ENCODE data around the gene RBM28.

The RBM28 gene

GRCh38 chr7:128270826-128271272, 72.9 kb downstream of the RBM28 start:
- Histone ChIP-seq H3K9ac (ENCODE audit: low read length) (peak overlapping the region; percentile 72), H3K79me1 (replicated peaks; ENCODE audit: low read length, poor library complexity, severe bottlenecking) (no peaks in the 10 kb centered on the region), H4K91ac (ENCODE audit: low read length) (no peak overlapping the region), H3K14ac (ENCODE audit: low read length in 2 of 2) (no peak overlapping the region), H2BK120ac (ENCODE audit: low read depth, low read length) (no peak overlapping the region), H4K8ac (ENCODE audit: low read length) (no peak overlapping the region), H2BK12ac (ENCODE audit: low read length in 2 of 2) (no peak overlapping the region), H2AFZ (ENCODE audit: low read depth, low read length) (peak overlapping the region; percentile 5), H3K27me3 (ENCODE audit: control insufficient read depth in 1 of 2, insufficient read depth in 1 of 2, low read length in 2 of 2) (peaks cover 35 to 44% of the 10 kb centered on the region in 2 experiments), H2BK15ac (ENCODE audit: low read depth, poor library complexity, severe bottlenecking) (no peak overlapping the region), H3K9me3 (ENCODE audit: control insufficient read depth, low read length) (no peaks in the 10 kb centered on the region), H3K4me3 (ENCODE audit: insufficient read depth in 1 of 2, low read depth in 1 of 2, low read length in 2 of 2) (peak overlapping the region in 1 of 2 experiments; percentile 69), H3K4me2 (ENCODE audit: low read length, poor library complexity, severe bottlenecking) (no peak overlapping the region), H3K36me3 (ENCODE audit: control insufficient read depth in 1 of 2, insufficient read depth in 2 of 2, low read depth in 1 of 2, low read length in 2 of 2) (no peaks in the 10 kb centered on the region), H2AK5ac (ENCODE audit: low read length, severe bottlenecking) (no peak overlapping the region), H3K23ac (ENCODE audit: low read length in 2 of 2) (no peak overlapping the region), H3K4me1 (ENCODE audit: control insufficient read depth, insufficient read depth, low read depth, low read length) (peaks cover 14% of the 10 kb centered on the region), H3K18ac (ENCODE audit: low read depth in 1 of 2, low read length in 2 of 2) (no peak overlapping the region), H3K27ac (ENCODE audit: low read length, poor library complexity, severe bottlenecking) (no peak overlapping the region), H2BK5ac (ENCODE audit: low read depth, low read length, poor library complexity, severe bottlenecking) (no peak overlapping the region), H3K4ac (ENCODE audit: low read depth in 1 of 2, low read length in 2 of 2) (no peak overlapping the region)
- DNase-seq, result no peak
- 90% methylated on average over 31 of the region's 31 CpGs for WGBS

- Histone ChIP-seq H2AFZ (ENCODE audit: low read depth, low read length) (peak overlapping the region; percentile 46), H3K4me1 (ENCODE audit: control insufficient read depth, insufficient read depth, low read depth, low read length) (peaks cover 14% of the 10 kb centered on the region), H2BK12ac (ENCODE audit: low read length in 2 of 2) (no peak overlapping the region), H3K4ac (ENCODE audit: low read depth in 1 of 2, low read length in 2 of 2) (no peak overlapping the region), H3K9me3 (ENCODE audit: control insufficient read depth, low read length) (peaks cover 3% of the 10 kb centered on the region), H3K79me1 (replicated peaks; ENCODE audit: low read length, poor library complexity, severe bottlenecking) (no peaks in the 10 kb centered on the region), H3K23ac (ENCODE audit: low read length in 2 of 2) (no peak overlapping the region), H4K91ac (ENCODE audit: low read length) (peak overlapping the region; percentile 32), H3K9ac (ENCODE audit: low read length) (no peak overlapping the region), H3K27ac (ENCODE audit: low read length, poor library complexity, severe bottlenecking) (no peak overlapping the region), H3K27me3 (ENCODE audit: control insufficient read depth in 1 of 2, insufficient read depth in 1 of 2, low read length in 2 of 2) (peaks cover 45 to 50% of the 10 kb centered on the region in 2 experiments), H4K8ac (ENCODE audit: low read length) (peak overlapping the region; percentile 59), H3K36me3 (ENCODE audit: control insufficient read depth in 1 of 2, insufficient read depth in 2 of 2, low read depth in 1 of 2, low read length in 2 of 2) (no peaks in the 10 kb centered on the region), H3K18ac (ENCODE audit: low read depth in 1 of 2, low read length in 2 of 2) (no peak overlapping the region), H2AK5ac (ENCODE audit: low read length, severe bottlenecking) (no peak overlapping the region), H2BK5ac (ENCODE audit: low read depth, low read length, poor library complexity, severe bottlenecking) (no peak overlapping the region), H3K4me3 (ENCODE audit: insufficient read depth in 1 of 2, low read depth in 1 of 2, low read length in 2 of 2) (no peak overlapping the region), H3K14ac (ENCODE audit: low read length in 2 of 2) (no peak overlapping the region), H3K4me2 (ENCODE audit: low read length, poor library complexity, severe bottlenecking) (no peak overlapping the region), H2BK120ac (ENCODE audit: low read depth, low read length) (no peak overlapping the region), H2BK15ac (ENCODE audit: low read depth, poor library complexity, severe bottlenecking) (no peak overlapping the region)
- DNase-seq, result no peak
- WGBS, result 41% methylated on average over 2 of the region's 2 CpGs
Observed at GRCh38 chr7:128268233-128268632, 75.5 kb downstream of the RBM28 start.

GRCh38 chr7:128267595-128267924, 76.1 kb downstream of the RBM28 start:
- Histone ChIP-seq H3K27me3 (ENCODE audit: control insufficient read depth in 1 of 2, insufficient read depth in 1 of 2, low read length in 2 of 2) (peaks cover 43 to 55% of the 10 kb centered on the region in 2 experiments), H3K9ac (ENCODE audit: low read length) (peak overlapping the region; percentile 80), H2BK15ac (ENCODE audit: low read depth, poor library complexity, severe bottlenecking) (peak overlapping the region; percentile 57), H3K4ac (ENCODE audit: low read depth in 1 of 2, low read length in 2 of 2) (peak overlapping the region in 1 of 2 experiments; percentile 28), H3K4me2 (ENCODE audit: low read length, poor library complexity, severe bottlenecking) (peak overlapping the region; percentile 71), H3K27ac (ENCODE audit: low read length, poor library complexity, severe bottlenecking) (no peak overlapping the region), H3K14ac (ENCODE audit: low read length in 2 of 2) (peak overlapping the region in 1 of 2 experiments; percentile 92), H3K36me3 (ENCODE audit: control insufficient read depth in 1 of 2, insufficient read depth in 2 of 2, low read depth in 1 of 2, low read length in 2 of 2) (no peaks in the 10 kb centered on the region), H4K91ac (ENCODE audit: low read length) (peak overlapping the region; percentile 67), H2BK12ac (ENCODE audit: low read length in 2 of 2) (peak overlapping the region; percentile 21 to 54), H3K4me1 (ENCODE audit: control insufficient read depth, insufficient read depth, low read depth, low read length) (peaks cover 15% of the 10 kb centered on the region), H2AK5ac (ENCODE audit: low read length, severe bottlenecking) (no peak overlapping the region), H2BK120ac (ENCODE audit: low read depth, low read length) (no peak overlapping the region), H4K8ac (ENCODE audit: low read length) (peak overlapping the region; percentile 2), H3K9me3 (ENCODE audit: control insufficient read depth, low read length) (peaks cover 4% of the 10 kb centered on the region), H2AFZ (ENCODE audit: low read depth, low read length) (peak overlapping the region; percentile 70), H3K18ac (ENCODE audit: low read depth in 1 of 2, low read length in 2 of 2) (peak overlapping the region; percentile 3 to 88), H3K23ac (ENCODE audit: low read length in 2 of 2) (peak overlapping the region in 1 of 2 experiments; percentile 1), H3K4me3 (ENCODE audit: insufficient read depth in 1 of 2, low read depth in 1 of 2, low read length in 2 of 2) (peak overlapping the region; percentile 24 to 72), H2BK5ac (ENCODE audit: low read depth, low read length, poor library complexity, severe bottlenecking) (no peak overlapping the region), H3K79me1 (replicated peaks; ENCODE audit: low read length, poor library complexity, severe bottlenecking) (no peaks in the 10 kb centered on the region)
- 54% methylated on average over 4 of the region's 4 CpGs for WGBS
- DNase-seq, result no peak

GRCh38 chr7:128266883-128267594, 76.7 kb downstream of the RBM28 start:
- Histone ChIP-seq H2BK15ac (ENCODE audit: low read depth, poor library complexity, severe bottlenecking) (peak overlapping the region; percentile 57), H3K36me3 (ENCODE audit: control insufficient read depth in 1 of 2, insufficient read depth in 2 of 2, low read depth in 1 of 2, low read length in 2 of 2) (no peaks in the 10 kb centered on the region), H3K9ac (ENCODE audit: low read length) (peak overlapping the region; percentile 80), H3K9me3 (ENCODE audit: control insufficient read depth, low read length) (peaks cover 4% of the 10 kb centered on the region), H3K4ac (ENCODE audit: low read depth in 1 of 2, low read length in 2 of 2) (peak overlapping the region in 1 of 2 experiments; percentile 29), H2BK5ac (ENCODE audit: low read depth, low read length, poor library complexity, severe bottlenecking) (no peak overlapping the region), H2BK12ac (ENCODE audit: low read length in 2 of 2) (peak overlapping the region; percentile 46 to 80), H4K8ac (ENCODE audit: low read length) (peak overlapping the region; percentile 2), H3K23ac (ENCODE audit: low read length in 2 of 2) (peak overlapping the region in 1 of 2 experiments; percentile 1), H4K91ac (ENCODE audit: low read length) (peak overlapping the region; percentile 67), H3K79me1 (replicated peaks; ENCODE audit: low read length, poor library complexity, severe bottlenecking) (no peaks in the 10 kb centered on the region), H3K14ac (ENCODE audit: low read length in 2 of 2) (peak overlapping the region in 1 of 2 experiments; percentile 92), H3K4me2 (ENCODE audit: low read length, poor library complexity, severe bottlenecking) (peak overlapping the region; percentile 71), H3K4me1 (ENCODE audit: control insufficient read depth, insufficient read depth, low read depth, low read length) (peaks cover 16% of the 10 kb centered on the region), H2AK5ac (ENCODE audit: low read length, severe bottlenecking) (no peak overlapping the region), H3K27me3 (ENCODE audit: control insufficient read depth in 1 of 2, insufficient read depth in 1 of 2, low read length in 2 of 2) (peaks cover 41 to 60% of the 10 kb centered on the region in 2 experiments), H3K4me3 (ENCODE audit: insufficient read depth in 1 of 2, low read depth in 1 of 2, low read length in 2 of 2) (peak overlapping the region; percentile 24 to 72), H3K18ac (ENCODE audit: low read depth in 1 of 2, low read length in 2 of 2) (peak overlapping the region; percentile 14 to 88), H2AFZ (ENCODE audit: low read depth, low read length) (peak overlapping the region; percentile 70), H3K27ac (ENCODE audit: low read length, poor library complexity, severe bottlenecking) (peak overlapping the region; percentile 50), H2BK120ac (ENCODE audit: low read depth, low read length) (no peak overlapping the region)
- peak; percentile 57 for DNase-seq
- 33% methylated on average over 16 of the region's 16 CpGs for WGBS
